HG02884 (cell line): ENCODE results near the gene STARD8.

Experiments
- ATAC-seq: cut with Tn5 transposase; IDR thresholded peaks from one replicate; pipeline ENCODE4 v1.9.1; 2021; ENCODE audit warnings: mild to moderate bottlenecking, moderate library complexity; ENCODE audit not compliant: unreplicated experiment

Gene STARD8

DNA sequence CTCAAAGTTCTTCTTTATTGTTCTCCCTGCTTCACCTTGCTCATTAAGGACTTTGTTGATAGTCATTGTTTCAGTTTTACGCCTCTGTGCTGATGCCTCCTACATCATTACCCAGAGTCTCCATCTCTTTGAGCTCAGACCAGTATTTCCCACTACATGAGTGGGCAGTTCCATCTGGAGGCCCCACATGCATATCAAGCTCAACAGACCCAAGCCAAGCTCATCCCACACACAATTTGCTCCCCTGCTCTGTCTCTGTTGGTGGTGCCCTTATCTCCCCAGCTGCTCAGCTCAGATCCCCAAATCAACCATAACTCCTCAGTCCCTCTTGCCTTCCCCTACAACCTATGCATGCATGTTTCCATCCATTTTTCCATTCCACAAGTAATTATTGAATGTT, 96.3 kb downstream of the STARD8 start:
- no peak for ATAC-seq

DNA sequence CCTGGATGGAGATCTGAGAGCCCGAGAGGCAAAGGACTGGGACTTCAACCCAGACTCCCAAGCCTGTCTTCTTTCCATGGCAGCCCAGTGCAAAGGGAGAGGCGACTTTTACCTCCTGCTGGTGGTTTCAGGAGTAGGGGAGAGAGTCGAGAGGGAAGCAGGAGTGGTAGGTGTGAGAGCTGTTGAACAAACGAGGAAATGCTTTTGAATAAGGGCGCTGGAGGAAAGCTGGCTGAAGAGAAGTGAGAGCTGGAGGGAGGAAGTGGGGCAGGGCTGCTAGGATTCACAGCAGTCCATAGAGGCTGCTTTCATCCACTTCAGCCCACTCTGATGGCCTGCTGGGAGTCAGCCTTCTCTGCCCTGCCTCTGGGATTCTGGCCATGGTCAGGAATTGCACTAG, 99.5 kb downstream of the STARD8 start:
- ATAC-seq = no peak

DNA sequence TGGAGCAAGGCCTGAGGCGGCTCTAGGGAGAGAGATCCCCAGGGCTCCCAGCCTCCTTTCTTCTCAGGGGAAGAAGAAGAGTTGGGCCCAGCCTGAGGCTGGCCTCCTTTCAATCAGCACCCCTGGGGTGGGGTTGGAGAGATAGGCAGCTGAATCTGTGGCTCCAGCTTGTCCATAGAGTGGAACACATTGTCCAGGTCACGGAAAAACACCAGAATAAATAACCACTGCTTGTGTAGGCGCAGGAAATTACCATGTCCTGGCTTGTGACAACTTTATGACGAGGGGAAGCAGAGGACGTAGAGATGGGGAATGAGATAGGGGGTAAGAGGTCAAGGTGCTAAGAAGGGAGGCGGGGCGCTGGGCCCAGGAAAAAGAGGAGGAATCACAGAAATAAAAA, 100.6 kb downstream of the STARD8 start:
- no peak for ATAC-seq

DNA sequence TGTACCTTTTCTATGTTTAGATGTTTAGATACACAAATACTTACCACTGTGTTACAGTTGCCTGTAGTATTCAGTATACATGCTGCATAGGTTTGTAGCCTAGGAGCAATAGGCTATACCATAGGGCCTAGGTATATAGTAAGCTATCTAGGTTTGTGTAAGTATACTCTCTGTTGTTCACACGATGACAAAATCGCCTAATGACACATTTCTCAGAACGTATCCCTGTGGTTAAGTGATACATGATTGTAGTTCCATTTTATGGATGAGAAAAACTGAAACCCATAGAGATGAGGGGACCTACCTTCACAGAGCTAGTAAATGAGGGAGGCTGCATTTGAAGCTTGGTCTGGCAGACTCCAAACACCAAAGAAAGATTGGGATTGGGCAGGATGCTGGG, 102.0 kb downstream of the STARD8 start:
- ATAC-seq = no peak

DNA sequence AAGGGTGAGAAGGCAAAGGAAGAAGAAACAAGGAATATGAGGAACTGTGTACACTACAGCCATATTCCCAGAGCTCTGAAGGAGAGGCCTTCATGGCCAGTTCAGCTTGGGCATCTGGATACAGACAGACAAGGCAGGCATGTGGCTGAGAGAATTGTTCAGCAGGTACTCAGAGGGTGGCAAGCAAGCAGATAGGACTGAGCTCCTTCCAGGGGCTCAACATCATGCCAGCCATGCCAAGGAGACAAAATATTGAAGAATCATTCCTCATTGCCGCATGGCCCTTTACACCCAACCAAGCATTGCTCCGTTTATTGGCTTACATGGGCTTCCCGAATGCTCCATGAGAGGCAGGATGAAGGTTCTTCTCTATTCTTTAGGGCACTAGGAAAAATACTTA, 102.8 kb downstream of the STARD8 start:
- ATAC-seq = no peak

DNA sequence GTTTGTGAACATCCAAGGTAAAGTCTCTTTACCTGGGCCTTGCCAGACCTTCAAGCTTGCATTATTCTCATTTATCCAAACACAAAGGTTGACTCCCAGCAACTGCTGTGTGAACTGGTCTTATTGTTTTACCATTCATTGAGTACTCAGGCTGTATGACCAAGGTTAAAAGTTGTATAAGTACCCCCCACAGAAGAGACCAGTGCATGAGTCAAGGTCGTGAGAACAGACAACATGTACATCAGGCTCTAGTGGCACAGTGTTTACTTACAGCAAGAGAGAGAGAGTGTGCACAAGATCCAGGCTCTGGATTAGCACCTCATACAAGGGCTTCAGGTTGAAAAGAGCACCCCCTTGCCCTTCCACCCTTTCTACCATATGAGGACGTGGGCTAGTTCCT, 103.9 kb downstream of the STARD8 start:
- no peak for ATAC-seq

DNA sequence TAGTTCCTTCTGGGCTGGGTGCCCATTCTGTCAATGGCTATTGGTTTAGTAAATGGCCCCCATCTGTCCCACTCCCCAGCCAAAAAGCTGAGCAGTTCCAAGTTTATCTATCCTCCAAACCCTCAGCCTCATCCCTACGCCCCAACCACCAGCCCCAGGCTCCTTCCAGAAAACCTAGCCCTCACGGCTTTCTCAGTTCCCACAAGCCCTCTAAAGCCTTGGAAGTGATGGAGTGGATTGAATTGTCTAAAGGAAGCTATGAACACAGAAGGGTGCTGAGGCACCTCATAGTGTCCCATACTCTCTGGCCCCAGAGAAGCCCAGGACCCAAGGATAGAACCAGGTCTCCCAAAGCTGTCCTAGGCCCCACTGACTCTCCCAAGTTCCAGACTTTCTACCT, 105.8 kb downstream of the STARD8 start:
- no peak for ATAC-seq

DNA sequence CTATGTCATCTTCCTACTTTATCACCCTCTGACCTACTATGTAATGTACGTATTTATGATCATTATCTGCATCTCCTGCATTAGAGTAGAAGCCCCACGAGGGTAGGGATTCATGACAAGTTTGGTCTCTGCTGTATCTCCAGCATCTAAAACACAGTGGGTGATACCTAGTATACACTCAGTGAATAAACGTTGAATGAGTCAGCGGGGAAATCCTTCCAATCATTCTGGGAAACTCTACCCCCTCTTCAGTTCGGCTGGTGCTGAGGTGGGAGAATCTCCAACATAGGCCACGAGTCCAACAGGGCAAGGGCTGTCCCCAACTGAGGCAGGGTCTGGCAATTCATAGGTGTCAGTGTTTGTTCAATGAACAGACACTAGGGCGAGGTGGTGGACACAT, 106.9 kb downstream of the STARD8 start:
- no peak for ATAC-seq

DNA sequence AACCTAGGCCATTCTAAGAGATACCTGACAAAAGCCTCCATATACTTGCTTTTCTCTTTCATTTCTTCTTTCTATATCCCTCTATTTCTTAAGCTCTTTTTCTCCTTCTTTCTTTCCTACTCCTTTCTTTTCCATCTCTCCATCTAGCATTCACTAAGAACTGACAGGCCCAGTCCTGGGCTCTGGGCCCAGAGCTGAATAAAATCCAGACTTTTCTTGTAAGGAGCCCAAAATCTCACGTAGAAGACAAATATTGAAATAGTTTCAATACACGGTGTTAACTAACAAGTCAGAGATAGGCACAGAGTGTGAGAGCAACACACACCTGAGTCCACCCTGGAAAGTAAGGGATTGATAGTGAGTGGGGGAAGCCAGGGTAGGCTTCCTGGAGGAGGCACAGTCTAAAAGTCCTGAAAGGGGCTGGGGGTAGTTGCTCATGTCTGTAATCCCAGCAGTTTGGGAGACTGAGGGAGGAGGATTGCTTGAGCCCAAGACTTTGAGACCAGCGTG, 108.2 kb downstream of the STARD8 start:
- ATAC-seq = no peak

DNA sequence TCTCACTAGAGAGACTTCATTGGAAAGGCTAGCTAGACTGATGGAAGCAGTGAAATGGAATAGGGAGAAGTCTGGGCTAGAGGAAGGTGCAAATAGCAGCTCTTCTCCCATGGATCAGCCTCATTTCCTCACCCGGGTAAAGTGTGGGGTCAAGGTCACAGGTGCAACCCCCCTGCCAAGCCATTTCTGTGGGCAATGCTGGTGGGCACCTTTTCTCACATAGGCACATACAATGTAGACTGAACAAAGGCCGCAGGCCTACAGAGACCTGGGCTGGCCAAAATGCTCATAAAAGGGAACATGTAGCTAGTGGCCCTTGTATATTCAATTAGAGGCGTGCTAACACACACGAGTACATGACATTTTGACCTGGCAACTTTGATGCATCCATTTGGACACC, 109.9 kb downstream of the STARD8 start:
- no peak for ATAC-seq

DNA sequence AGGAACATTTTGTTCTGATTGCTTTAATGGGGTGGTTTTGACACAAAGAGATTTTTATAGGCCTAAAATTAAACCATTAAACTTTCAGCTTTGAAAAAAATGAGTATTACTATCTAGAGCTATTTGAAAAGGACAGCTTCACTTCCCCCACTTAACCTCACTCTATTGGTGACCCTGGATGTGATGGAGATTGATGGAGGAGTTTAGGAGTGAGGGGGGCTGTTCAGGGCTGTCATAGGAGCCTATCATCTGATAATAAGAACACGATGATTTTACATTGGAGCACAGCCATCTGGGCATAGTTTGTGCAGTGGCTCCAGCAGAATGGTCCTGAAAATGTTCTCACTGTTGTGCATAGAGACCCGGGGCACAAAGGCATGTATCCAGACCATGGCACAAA, 110.3 kb downstream of the STARD8 start:
- no peak for ATAC-seq

DNA sequence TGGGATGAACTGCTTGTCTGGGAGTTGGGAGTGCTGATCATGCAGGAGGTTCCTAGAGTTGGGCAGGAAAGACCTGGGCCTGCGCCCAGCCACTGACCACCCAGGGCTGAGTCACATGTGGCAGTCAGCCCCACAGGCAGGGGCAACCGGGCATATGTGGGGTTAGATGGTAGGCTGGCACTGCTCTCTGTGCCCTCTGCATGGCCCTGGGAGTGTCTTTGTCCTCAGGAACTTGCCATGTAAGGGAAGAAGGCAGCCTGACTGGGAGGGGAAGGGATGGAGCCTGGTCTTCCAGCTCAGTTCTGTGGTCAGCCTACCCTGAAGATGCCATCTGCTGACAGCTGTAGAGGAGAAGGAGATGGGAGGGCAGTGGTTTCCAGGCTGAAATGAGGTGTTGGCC, 111.2 kb downstream of the STARD8 start:
- no peak for ATAC-seq

DNA sequence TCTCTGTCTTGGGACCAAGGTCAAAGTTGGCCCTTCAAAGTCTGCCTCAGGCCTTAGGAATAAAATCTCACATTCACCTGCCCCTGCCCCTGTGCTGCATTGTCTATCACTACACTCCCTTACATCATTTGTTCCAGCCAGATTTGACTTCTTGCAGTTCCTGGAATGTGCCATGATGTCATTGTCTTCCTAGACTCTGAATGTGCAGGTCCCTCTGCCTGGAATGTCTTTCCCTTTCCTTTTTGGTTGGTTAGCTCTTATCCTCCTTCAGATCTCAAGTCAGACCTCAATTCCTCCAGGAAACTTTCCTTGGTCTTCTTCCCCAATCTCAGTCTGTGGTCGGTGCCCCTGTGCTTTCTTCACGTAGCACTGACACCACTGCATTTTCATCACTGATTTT, 113.6 kb downstream of the STARD8 start:
- ATAC-seq = no peak

DNA sequence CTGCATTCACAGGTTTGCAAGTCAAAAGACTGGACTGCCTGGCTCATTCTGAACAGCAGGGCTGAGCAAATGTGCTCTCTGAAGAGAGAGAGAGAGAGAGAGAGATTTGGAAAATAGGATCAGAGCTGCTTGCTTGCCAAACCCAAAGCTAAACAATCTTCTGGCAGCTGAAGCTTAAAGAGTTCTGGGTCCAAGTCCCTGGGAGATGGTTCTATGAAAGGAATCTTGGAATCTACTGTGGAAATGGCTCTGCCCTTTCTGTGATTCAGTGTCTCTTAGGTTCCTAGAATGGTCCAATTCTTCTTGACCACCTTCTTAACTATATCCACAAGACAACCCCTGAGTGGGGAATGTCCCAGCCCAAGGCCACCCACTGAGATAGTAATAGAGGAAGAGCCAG, 115.3 kb downstream of the STARD8 start:
- ATAC-seq = no peak

DNA sequence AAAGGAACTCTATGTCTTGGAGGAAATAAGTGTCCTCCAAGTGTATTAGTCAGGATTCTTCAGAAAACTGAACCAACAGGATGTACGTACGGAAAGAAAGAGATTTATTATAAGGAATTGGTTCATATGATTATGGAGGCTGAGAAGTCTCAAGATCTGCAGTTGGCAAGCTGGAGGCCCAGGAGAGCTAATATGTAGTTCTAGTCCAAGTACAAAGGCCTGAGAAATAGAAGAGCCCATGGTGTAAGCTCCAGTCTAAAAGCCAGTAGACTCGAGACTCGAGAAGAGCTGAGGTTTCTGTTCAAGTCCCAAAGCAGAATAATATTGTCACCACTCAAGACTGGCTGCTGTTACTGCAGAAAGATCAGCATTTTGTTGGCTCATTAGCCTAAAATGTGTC, 116.0 kb downstream of the STARD8 start:
- ATAC-seq = no peak
